Upper lobe of right lung (tissue), 1 donor: ENCODE data around the gene CDK3. TPM values are rescaled to one million over a fixed set of nuclear protein-coding genes. Genes with fewer than 3 reads are reported as not detected.

ENCODE experiments used
- ATAC-seq: fragments of 200-7000 bp; cut with Tn5 transposase; one replicate; pipeline ENCODE4 v1.9.1; 2020; ENCODE audit warnings: mild to moderate bottlenecking, moderate library complexity
- DNase-seq: peaks from one replicate; pipeline ENCODE4 v3.0.0-alpha.2; 2020
- H3K27ac ChIP-seq: fragments of 200-600 bp; one replicate; pipeline ENCODE4 v1.8.0; 2022
- H3K27me3 ChIP-seq: fragments of 200-600 bp; one replicate; pipeline ENCODE4 v1.8.0; 2022; ENCODE audit warnings: mild to moderate bottlenecking
- H3K36me3 ChIP-seq: fragments of 200-600 bp; one replicate; pipeline ENCODE4 v1.8.0; 2022
- H3K4me1 ChIP-seq: fragments of 200-600 bp; one replicate; pipeline ENCODE4 v1.8.0; 2022
- H3K4me3 ChIP-seq: fragments of 200-600 bp; one replicate; pipeline ENCODE4 v1.8.0; 2022; ENCODE audit warnings: mild to moderate bottlenecking
- H3K9me3 ChIP-seq: fragments of 200-600 bp; one replicate; pipeline ENCODE4 v1.8.0; 2022
- intact Hi-C: fragments of 100-400 bp; cut with DNase I; formaldehyde crosslinking; loops from one replicate; pipeline ENCODE4 v1.11.0; 2022
- total RNA-seq: library from RNA; stranded (reverse); fragmentation: NEBNext Ultra II Directional; extraction: Animal tissue kit (Norgen Biotek cat#: 25700); gene quantifications from one replicate; pipeline ENCODE4 v1.2.1, GENCODE V29; 2021
- TF ChIP-seq, protein P1 (sequence below): fragments of 200-600 bp; IDR thresholded peaks from one replicate; pipeline ENCODE4 v1.8.0; 2022; ENCODE audit warnings: antibody characterized with exemption
- donor health status: DM: no; HTN: yes; CAD: no; lungs with severe emphysema.

CDK3 gene
- total RNA-seq, 1 donor from 2014 or later: 9.6 TPM

DNA sequence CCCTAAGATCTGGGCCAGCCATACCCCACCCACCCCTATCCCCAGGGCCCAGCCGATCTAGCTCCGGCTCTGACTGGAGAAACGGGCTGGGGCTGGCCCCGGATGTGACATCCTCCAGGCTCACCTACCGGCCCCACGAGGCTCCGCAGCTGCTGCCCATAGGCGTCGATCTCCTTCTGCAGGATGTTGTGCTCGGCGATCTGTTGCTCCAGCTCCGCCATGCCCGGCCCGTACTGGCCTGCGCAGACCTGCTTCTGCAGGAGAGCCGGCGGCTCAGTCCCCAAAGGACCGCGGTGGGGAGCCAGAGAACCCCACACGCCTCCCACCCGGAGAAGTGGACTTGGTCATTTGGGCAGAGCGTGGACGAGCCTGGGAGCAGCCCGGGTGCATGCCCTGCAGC, 21.6 kb downstream of the CDK3 start:
- TF ChIP-seq, protein P1, sequence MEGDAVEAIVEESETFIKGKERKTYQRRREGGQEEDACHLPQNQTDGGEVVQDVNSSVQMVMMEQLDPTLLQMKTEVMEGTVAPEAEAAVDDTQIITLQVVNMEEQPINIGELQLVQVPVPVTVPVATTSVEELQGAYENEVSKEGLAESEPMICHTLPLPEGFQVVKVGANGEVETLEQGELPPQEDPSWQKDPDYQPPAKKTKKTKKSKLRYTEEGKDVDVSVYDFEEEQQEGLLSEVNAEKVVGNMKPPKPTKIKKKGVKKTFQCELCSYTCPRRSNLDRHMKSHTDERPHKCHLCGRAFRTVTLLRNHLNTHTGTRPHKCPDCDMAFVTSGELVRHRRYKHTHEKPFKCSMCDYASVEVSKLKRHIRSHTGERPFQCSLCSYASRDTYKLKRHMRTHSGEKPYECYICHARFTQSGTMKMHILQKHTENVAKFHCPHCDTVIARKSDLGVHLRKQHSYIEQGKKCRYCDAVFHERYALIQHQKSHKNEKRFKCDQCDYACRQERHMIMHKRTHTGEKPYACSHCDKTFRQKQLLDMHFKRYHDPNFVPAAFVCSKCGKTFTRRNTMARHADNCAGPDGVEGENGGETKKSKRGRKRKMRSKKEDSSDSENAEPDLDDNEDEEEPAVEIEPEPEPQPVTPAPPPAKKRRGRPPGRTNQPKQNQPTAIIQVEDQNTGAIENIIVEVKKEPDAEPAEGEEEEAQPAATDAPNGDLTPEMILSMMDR: no peak
- H3K36me3 ChIP-seq: peaks cover 10% of the 10 kb centered on the region
- no peaks in the 10 kb centered on the region for H3K9me3 ChIP-seq
- intact Hi-C loops: no loop called here
- H3K27ac ChIP-seq: no peak overlapping the region
- ATAC-seq (no peak), DNase-seq (no peak)
- H3K4me1 ChIP-seq: no peaks in the 10 kb centered on the region
- H3K27me3 ChIP-seq: no peaks in the 10 kb centered on the region
- H3K4me3 ChIP-seq: no peak overlapping the region

DNA sequence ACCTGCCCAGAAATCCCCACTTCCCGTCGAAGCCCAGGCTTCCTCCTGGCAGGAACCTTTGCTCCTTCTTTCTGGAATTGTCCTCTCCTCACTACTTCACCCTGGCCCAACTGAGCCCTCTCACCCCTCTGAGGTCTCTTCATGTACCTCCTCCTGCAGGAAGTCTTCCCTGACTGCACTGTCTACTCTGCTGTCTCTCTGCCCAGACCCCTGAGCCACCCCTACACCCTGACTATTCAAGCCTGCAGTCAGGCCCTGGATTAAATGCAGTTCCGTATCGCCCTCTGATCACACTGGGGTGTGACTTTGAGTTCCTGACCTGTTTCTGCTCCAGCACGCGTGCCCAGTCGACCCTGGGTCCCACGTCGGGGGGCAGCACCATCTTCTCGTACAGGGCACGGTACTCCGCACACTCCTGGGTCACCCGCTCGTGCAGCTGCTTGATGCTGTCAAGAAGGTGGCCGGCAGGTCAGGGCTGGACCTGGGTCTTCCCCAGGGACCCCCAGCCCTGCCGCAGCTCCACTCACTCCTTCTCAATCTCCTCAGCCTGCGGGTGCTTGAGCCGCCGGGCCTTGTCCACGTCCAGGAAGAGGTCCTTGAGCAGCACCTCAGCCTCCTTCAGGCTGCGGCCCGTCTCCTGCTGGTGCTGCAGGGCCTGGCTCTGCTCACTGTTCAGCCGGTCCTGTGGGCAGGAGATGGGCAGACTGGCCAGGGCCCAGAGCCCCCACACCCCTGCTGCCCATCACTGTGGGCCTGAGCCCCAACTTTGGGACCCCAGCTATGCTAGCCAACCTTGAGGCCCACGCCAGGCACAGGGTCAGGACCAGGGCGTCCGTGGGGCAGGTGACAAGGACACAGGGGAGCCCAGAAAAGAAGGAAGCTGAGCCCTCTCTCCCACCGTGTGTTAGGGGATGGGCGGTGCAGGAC, 22.6 kb downstream of the CDK3 start:
- DNase-seq: no peak

DNA sequence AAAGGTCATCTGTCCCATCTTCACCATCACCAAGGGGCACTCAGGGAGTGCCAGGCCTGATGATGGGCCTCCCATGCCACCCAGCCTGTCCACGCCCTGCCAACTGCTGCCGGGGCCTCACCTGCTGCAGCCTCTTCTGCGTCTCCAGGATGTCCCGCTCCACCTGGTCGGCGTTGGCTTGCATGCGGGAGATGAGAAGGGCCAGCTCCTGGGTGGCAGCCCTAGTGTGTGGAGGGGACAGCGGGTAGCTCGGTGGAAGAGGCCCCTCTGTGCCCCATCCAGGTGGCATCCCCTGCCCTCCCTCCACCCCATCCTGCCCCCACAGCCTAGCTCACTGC, 23.2 kb downstream of the CDK3 start:
- TF ChIP-seq, protein P1: no peak
- H3K9me3 ChIP-seq: no peaks in the 10 kb centered on the region
- H3K4me1 ChIP-seq: peaks cover 3% of the 10 kb centered on the region
- intact Hi-C loops: no loop called here
- no peak overlapping the region for H3K27ac ChIP-seq
- H3K36me3 ChIP-seq: peaks cover 10% of the 10 kb centered on the region
- no peak overlapping the region for H3K4me3 ChIP-seq
- no peak for DNase-seq
- no peak for ATAC-seq
- H3K27me3 ChIP-seq: no peaks in the 10 kb centered on the region

More for the DNA sequence above, 22.6 kb downstream of the CDK3 start:
- H3K4me1 ChIP-seq: no peaks in the 10 kb centered on the region
- no peaks in the 10 kb centered on the region for H3K27me3 ChIP-seq
- intact Hi-C loops: no loop called here
- H3K4me3 ChIP-seq: no peak overlapping the region
- no peak overlapping the region for H3K27ac ChIP-seq
- ATAC-seq: no peak
- H3K36me3 ChIP-seq: peaks cover 10% of the 10 kb centered on the region
- no peaks in the 10 kb centered on the region for H3K9me3 ChIP-seq
- TF ChIP-seq, protein P1: no peak

DNA sequence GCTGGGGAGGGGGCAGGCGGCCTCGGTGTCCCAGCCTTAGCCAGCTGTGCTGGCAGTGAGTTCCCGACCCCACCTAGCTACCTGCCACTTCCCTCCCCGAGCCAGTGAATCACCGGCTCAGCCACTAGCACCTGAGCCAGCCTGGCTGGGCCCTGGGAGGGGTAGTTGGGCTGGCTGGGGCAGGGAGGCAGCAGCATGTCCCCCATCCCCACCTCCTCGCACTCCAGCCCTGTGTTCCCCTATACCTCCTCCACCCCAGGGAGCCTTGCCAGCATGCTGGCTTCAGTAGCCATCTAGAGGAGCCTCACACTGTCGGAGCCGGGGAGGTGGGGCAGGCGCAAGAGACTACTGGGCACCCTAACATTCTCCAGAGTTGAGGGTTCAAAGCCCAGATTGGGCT, 23.7 kb downstream of the CDK3 start:
- Histone ChIP-seq H3K36me3 (peaks cover 10% of the 10 kb centered on the region), H3K4me3 (no peak overlapping the region), H3K27me3 (no peaks in the 10 kb centered on the region), H3K27ac (no peak overlapping the region), H3K4me1 (peaks cover 8% of the 10 kb centered on the region), H3K9me3 (no peaks in the 10 kb centered on the region)
- ATAC-seq (no peak), DNase-seq (no peak)
- TF ChIP-seq, protein P1: no peak
- intact Hi-C loops: no loop called here

DNA sequence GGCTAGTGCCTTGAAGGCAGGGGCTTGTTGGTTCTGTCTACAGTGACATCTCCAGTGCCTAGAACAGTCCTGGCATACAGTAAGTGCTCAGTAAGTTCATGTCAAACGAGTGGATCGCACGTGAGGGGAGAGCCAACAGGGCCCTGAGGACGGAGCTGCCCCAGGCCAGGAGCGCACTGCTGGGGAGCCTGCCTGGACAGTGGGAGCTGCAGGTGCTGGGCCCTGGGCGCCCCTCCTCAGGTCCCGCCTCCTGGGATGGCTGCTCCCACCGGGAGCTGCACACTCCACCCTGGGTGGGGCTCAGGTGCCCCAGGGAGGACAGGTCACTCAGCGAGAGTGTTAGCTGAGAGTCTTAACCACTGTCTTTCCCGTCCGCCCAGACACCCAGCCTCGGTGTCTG, 24.6 kb downstream of the CDK3 start:
- Histone ChIP-seq H3K4me3 (peak overlapping the region; percentile 48), H3K27ac (peak overlapping the region; percentile 13), H3K4me1 (peaks cover 14% of the 10 kb centered on the region), H3K36me3 (peaks cover 10% of the 10 kb centered on the region), H3K9me3 (no peaks in the 10 kb centered on the region), H3K27me3 (no peaks in the 10 kb centered on the region)
- intact Hi-C loops: no loop called here
- TF ChIP-seq, protein P1: no peak
- ATAC-seq (no peak), DNase-seq (no peak)
